CD1c-positive myeloid dendritic cell (primary cell): ENCODE measurements around the gene NUTM2A.
A peak's percentile ranks its signal among the peaks of the same experiment; 100 is the strongest.
"Not testable (repeated sequence)": the region's sequence is repeated elsewhere in the genome, so short reads cannot be mapped to it uniquely, and the experiment has no call there.

Experiments used
- DNase-seq: peaks from one replicate; pipeline ENCODE4 v3.0.0-alpha.2; 2016; ENCODE audit errors: extremely low spot score

The NUTM2A gene, protein sequence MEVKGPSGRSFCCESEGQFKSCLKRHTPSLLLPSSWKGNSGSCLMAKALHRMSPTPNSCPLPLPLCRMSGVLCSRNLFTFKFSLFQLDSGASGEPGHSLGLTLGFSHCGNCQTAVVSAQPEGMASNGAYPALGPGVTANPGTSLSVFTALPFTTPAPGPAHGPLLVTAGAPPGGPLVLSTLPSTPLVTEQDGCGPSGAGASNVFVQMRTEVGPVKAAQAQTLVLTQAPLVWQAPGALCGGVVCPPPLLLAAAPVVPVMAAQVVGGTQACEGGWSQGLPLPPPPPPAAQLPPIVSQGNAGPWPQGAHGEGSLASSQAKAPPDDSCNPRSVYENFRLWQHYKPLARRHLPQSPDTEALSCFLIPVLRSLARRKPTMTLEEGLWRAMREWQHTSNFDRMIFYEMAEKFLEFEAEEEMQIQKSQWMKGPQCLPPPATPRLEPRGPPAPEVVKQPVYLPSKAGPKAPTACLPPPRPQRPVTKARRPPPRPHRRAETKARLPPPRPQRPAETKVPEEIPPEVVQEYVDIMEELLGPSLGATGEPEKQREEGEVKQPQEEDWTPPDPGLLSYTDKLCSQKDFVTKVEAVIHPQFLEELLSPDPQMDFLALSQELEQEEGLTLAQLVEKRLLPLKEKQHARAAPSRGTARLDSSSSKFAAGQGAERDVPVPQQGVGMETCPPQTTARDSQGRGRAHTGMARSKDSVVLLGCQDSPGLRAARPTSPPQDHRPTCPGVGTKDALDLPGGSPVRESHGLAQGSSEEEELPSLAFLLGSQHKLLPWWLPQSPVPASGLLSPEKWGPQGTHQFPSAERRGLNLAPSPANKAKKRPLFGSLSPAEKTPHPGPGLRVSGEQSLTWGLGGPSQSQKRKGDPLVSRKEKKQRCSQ

GRCh38 chr10:87225148-87225547, at the start of gene NUTM2A:
TSS of gene NUTM2A (plus strand) at chr10:87225448. CDS start at chr10:87225831, 383 bp downstream.
- DNase-seq, result not testable (repeated sequence)

DNA sequence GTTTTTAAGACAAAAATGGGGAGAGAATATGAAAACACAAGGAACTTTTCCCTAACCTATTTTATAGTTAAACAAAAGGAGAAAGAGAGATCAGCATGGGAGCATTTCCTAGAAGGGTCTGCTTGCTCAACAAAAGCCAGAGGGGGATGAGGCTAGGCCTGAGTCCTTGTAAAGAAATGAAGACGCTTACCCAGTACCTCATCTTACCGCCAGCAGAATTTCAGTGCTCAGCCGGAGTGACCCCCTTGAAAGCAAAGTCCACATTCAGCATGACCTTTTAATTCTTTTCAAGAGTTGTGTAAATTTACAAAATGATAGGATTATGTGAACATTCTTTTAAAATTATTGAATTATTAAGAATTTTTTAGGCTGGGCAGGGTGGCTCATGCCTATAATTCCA, 47.7 kb upstream of the NUTM2A start:
- not testable (repeated sequence) for DNase-seq

DNA sequence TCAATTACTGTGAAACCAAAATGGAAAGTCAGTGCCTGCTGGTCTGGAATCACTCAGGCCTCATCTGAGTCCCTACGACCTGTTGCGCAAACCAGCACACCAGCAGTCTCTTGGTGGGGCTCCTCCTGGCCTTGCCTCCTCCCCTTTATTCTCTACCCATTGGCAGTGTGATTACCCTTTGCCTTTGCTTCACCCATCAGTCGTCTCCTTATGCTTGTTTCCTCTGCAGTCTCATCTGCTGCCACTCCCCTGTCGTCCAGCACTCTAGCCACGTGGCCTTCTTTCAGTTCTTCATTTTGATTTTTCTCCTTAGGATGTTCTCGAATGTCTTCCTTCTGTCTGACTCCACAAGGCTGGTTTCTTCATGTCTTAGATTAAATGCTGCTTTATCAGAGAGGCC, 40.8 kb upstream of the NUTM2A start:
- DNase-seq, result peak; percentile 56

DNA sequence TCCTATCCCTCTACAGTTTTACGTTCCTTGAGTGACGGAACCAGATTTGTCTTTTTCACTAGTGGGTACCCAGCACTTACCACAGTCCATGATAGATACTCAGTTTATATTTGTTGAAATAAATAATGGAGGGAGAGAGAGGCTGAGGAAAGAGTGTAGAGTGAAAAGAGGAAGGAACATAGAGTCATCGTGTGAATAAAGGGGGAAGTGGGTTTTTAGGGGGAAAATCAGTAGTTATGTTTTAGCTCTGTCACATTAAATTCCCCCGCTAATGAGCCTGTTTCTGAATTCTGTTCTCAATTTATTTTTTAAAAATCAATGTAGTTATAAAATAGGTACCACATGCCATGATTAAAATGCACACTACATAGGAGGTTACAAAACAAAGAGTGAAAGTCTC, 39.2 kb upstream of the NUTM2A start:
- DNase-seq, result not testable (repeated sequence)

DNA sequence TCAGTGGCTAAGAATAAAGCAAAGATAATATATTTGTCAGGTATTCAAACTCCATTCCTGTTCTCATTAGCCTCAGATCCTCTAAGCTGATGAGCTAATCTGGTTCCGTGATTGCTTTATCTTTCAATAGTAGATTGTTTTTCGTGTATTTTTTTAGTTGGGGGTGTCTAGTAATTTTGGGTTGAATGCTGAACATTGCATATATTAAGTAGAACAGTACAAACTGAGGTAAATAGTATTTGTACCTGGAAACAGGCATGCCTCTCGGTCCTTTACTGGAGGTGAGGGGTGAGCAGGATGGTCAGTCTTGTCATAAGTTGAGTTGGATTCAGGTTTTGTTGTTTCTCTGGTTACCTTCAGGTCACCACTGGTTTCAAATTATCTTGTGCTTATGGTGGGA, 37.7 kb upstream of the NUTM2A start:
- not testable (repeated sequence) for DNase-seq

GRCh38 chr10:87191841-87192240, 33.4 kb upstream of the NUTM2A start:
- DNase-seq, result not testable (repeated sequence)

DNA sequence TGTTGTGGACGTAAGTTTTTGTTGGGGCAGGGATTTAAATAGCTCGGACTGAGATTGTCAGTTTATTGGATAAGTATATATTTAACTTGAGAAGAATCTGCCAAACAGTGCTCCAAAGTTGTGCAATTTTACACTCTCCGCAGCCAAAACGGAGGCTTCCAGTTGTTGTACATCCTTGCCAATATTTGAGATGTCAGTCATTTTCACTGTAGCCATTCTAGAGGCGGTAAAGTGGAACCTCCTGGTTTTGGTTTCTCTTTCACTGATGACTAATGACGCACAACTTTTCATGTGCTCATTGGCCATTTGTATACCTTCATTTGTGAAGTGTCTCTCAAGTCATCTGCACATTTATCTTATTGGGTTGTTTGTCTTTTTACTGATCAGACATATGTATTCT, 24.3 kb upstream of the NUTM2A start:
- peak; percentile 72 for DNase-seq

DNA sequence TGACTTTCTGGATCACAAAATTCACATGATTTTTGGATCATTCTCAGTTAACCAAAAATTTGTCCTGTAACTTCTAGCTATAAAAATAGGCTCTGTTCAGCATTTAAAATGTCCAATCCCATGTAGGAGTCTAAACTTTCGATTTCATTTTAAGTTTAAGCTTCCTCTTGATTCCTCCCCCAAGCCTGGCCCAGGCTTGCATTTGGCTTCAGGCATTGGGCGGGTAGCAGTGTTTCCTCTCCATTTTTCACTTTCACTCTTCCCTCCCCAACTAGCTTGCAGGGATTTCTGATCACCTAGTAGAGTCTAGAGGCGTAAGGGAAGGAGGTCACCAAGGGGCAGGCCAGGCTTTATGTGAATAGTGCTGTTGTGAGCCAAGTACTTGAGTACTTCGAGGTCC, 20.4 kb upstream of the NUTM2A start:
- not testable (repeated sequence) for DNase-seq

- not testable (repeated sequence) for DNase-seq
These were observed 18.3 kb upstream of the NUTM2A start for GRCh38 chr10:87206922-87207321.

DNA sequence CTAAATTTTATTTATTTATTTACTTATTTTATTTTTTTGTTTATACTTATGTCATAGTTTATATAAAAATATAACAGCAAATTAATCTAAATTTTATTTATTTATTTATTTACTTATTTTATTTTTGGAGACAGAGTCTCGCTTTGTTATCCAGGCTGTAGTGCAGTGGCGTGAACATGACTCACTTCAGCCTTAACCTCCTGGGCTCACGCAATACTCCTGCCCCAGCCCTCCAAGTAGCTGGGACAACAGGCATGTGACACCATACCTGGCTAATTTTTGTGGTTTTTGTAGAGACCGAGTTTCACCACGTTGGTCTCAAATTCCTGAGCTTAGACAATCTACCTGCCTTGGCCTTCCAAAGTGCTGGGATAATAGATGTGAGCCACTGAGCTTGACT, 14.9 kb upstream of the NUTM2A start:
- DNase-seq, result not testable (repeated sequence)

- DNase-seq, result not testable (repeated sequence)
These were observed 13.4 kb upstream of the NUTM2A start for GRCh38 chr10:87211848-87212247.

DNA sequence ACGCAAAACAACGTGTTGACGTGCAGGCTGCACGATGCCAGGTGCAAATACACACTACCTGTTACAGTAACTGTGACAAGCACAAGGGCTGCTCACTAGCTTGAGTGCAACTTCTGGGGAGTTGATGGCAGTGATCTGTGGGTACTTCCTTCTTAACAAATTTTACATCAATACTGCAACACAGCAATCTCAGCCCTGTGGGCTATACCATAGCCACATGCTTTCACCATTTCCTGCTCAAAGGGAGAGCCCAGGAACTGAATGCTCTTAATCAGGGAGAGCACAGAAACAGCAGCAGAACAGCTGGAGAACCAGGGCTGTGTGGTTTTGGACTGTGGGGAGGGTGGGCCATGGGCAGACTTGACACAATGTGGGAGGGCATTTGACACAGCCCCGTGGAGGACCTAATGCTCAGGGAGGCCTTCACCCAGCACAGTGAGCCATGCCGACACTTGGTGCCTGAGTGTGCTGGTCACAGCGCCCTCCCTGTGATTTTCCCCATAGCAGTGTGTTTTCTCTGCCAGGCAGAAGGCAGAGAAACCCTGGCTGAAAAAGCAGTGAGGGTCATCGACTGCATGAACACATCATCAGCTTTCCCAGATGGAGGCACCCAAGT, 12.0 kb upstream of the NUTM2A start:
- not testable (repeated sequence) for DNase-seq

DNA sequence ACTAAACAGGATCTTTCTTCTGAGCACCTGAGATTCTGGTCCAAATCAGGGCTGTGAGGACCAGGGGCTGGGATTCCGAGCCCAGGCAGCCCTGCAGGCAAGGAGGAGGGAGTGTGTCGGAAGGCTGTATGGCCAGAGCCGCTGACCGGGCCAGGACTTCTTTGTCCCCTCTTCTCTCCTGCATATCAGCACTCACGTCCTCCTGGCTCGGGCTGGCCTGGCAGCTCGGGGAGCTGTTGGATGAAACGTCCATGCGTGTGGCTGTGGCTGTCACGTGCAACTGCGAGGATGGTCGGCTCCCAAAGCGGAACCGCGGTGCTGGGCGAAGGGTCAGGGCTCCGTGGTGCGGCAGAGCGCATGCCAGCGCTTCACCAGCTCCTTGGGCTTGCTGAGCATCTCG, 11.4 kb upstream of the NUTM2A start:
- not testable (repeated sequence) for DNase-seq

GRCh38 chr10:87216120-87216519, 9.1 kb upstream of the NUTM2A start:
- peak; percentile 19 for DNase-seq

GRCh38 chr10:87219370-87219769, 5.9 kb upstream of the NUTM2A start:
- not testable (repeated sequence) for DNase-seq

DNA sequence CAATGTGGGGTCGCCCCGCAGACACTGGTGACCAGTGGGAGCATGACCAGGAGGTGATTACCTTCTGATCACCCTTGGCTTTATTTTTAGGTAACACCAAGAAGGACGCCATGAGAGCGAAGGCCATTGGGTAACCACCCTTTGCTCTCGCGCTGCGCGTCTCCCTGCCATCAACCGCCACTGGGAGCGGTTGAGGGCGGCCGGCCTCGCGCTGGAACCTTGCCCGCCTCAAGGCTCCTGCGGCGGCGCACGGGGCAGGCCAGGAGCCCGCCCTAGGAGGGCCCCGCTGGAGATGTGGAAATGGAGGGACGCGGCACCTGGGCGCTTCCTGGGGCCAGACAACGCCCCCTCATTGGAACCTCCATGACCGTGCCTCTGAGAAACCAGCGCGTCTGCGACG, 2.5 kb upstream of the NUTM2A start:
- DNase-seq, result not testable (repeated sequence)

DNA sequence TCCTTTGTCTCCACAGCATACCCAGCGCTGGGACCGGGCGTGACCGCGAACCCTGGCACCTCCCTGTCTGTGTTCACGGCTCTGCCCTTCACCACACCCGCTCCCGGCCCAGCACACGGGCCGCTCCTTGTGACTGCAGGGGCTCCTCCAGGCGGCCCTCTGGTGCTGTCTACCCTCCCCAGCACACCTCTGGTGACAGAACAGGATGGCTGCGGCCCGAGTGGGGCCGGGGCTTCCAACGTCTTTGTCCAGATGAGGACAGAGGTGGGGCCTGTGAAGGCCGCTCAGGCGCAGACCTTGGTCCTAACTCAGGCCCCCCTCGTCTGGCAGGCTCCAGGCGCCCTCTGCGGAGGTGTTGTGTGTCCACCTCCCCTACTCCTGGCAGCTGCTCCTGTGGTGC, 3.0 kb downstream of the NUTM2A start:
- DNase-seq, result not testable (repeated sequence)

GRCh38 chr10:87229211-87229610, 4.0 kb downstream of the NUTM2A start:
- not testable (repeated sequence) for DNase-seq

DNA sequence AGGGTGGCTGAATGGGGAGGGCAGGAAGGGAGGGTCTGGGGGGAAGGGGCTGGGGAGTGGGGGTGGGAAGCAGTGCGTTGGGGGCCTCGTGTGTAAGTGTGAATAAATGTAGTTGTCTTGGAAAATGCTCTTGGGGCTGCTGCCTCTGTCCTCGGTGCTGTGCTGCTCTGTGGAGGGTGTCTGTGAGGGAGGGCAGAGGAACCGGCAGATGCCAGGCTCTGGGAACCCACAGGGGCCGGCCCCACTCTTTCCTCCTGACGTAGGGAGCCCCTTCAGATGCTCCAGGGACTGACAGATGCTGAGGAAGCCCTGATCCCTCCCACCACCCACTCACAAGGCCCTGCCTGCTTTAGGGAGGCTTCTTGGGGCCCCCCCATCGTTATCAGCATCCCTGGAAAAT, 9.6 kb downstream of the NUTM2A start:
- not testable (repeated sequence) for DNase-seq

DNA sequence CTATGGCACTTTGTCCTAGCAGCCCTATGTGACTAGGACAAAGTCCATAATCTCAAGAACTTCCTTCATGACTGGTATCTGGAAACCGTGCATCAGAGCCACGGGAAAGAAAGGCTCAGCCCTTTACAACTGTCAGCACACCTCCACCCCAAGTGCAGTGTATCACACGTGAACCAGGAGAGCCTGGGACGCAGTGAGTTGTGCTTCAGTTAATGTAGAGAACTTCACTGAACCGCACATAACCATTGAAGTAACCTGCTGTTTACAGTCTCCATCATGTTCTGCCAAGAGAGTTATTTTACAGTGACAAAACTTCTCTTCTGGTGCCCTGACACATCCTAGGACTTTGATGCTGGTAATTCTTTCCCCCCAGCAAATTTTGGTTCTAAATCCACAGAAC, 12.0 kb downstream of the NUTM2A start:
- not testable (repeated sequence) for DNase-seq

DNA sequence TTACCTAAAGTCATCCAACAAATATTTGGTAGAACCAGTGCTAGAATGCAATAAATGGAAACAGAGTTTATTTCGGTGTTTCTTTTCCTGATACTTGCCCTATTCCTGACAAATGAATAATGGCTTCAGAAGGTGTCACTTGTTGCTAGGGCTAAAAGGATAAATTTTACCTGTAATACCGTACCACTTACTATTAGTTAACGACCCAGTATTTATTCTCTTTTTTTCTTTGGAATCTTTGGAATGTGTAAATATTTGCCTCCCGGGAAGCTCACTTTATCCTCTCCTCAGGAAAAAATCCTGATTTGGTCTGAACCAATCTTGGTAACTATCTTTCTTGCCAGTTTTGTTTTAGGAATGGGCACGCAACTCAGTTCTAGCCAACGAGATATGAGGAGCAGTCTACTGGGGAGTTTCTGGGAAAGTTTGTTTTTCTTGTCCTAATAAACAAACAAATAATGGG, 14.1 kb downstream of the NUTM2A start:
- DNase-seq, result not testable (repeated sequence)

DNA sequence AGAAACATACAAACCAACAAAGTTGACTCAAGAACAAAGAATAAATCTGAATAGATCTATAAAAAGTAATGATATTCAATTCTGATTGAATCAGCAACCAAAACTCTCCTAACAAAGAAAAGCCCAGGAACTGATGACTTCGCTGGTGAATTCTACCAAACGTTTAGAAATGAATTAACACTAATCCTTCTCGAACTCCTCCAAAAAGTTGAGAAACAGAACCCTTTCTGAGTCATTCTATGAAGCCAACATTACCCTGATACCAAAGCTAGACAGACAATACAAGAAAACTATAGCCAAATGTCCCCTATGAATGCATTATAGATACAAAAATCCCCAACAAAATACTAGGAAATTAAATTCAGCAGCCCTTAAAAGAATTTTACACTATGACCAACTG, 16.9 kb downstream of the NUTM2A start:
- DNase-seq, result not testable (repeated sequence)
